CD14-positive monocyte (primary cell): ENCODE measurements around the gene ENTPD2. TPM values are rescaled to one million over a fixed set of nuclear protein-coding genes. Genes with fewer than 3 reads are reported as not detected.

Source experiments
- DNase-seq, 3 donors: peaks; one replicate each; pipeline ENCODE4 v3.0.0-alpha.2; 2011 to 2022
- H2AFZ ChIP-seq: 2 replicates; pipeline ENCODE4 v1.6.0; 2012; ENCODE audit warnings: mild to moderate bottlenecking, low read depth, low read length, inconsistent platforms; ENCODE audit not compliant: insufficient read depth, poor library complexity, severe bottlenecking
- H3K27ac ChIP-seq, 2 donors: 1 replicate in 1 of 2; 2 replicates in 1 of 2; pipeline ENCODE4 v1.5.1; 2012 to 2013; ENCODE audit warnings: low read length in 2 of 2, control low read depth in 1 of 2, inconsistent platforms in 1 of 2, low read depth in 1 of 2, mild to moderate bottlenecking in 1 of 2
- H3K27me3 ChIP-seq, 2 donors: one replicate each; pipeline versions ENCODE4 v1.6.0 to v1.6.1; 2011 to 2013; ENCODE audit warnings: low read length in 2 of 2; ENCODE audit not compliant: control insufficient read depth in 2 of 2, insufficient read depth in 2 of 2
- H3K36me3 ChIP-seq, 2 donors: replicated peaks in 1 of 2; 1 replicate in 1 of 2; 2 replicates in 1 of 2; pipeline versions ENCODE4 v1.5.1 to v1.6.1; 2012 to 2013; ENCODE audit warnings: low read length in 2 of 2, control low read depth in 1 of 2, inconsistent platforms in 1 of 2, mild to moderate bottlenecking in 1 of 2; ENCODE audit not compliant: insufficient read depth in 2 of 2, control insufficient read depth in 1 of 2
- H3K4me1 ChIP-seq, 2 donors: 1 replicate in 1 of 2; 2 replicates in 1 of 2; pipeline versions ENCODE4 v1.5.1 to v1.6.1; 2012 to 2013; ENCODE audit warnings: low read length in 2 of 2, control low read depth in 1 of 2, inconsistent platforms in 1 of 2, mild to moderate bottlenecking in 1 of 2, moderate library complexity in 1 of 2; ENCODE audit not compliant: insufficient read depth in 2 of 2, control insufficient read depth in 1 of 2
- H3K4me2 ChIP-seq: replicated peaks from 2 replicates; pipeline ENCODE3; 2012; ENCODE audit warnings: low read length, moderate library complexity, mild to moderate bottlenecking; ENCODE audit not compliant: poor library complexity, severe bottlenecking; ENCODE audit errors: extremely low read depth
- H3K4me3 ChIP-seq, 3 experiments: fragments of 200-600 bp in 1 of 3; sonication (generic) in 1 of 3; replicated peaks in 1 of 3; 1 replicate in 2 of 3; 2 replicates in 1 of 3; pipeline ENCODE4 v1.5.1; 2011 to 2013; ENCODE audit warnings: low read length in 3 of 3, mild to moderate bottlenecking in 3 of 3, control low read depth in 2 of 3, low read depth in 2 of 3, inconsistent platforms in 1 of 3, moderate library complexity in 1 of 3
- H3K79me2 ChIP-seq: 2 replicates; pipeline ENCODE4 v1.6.0; 2012; ENCODE audit warnings: mild to moderate bottlenecking, control low read depth, inconsistent platforms, low read length, moderate library complexity; ENCODE audit not compliant: insufficient read depth
- H3K9ac ChIP-seq: 2 replicates; pipeline ENCODE4 v1.6.0; 2017; ENCODE audit warnings: low read length, mild to moderate bottlenecking; ENCODE audit not compliant: insufficient read depth, poor library complexity, severe bottlenecking
- H3K9me3 ChIP-seq, 2 donors: replicated peaks in 1 of 2; 1 replicate in 1 of 2; 2 replicates in 1 of 2; pipeline versions ENCODE4 v1.5.1 to v1.6.1; 2012 to 2013; ENCODE audit warnings: low read length in 2 of 2, control low read depth in 1 of 2; ENCODE audit not compliant: control insufficient read depth in 1 of 2, insufficient read depth in 1 of 2
- H4K20me1 ChIP-seq: 2 replicates; pipeline ENCODE4 v1.6.0; 2012; ENCODE audit warnings: mild to moderate bottlenecking, low read length, control low read depth, moderate library complexity; ENCODE audit not compliant: insufficient read depth
- H3K27ac Mint-ChIP-seq, 7 donors: one replicate each; pipeline ENCODE4 v1.8.0; 2020; ENCODE audit warnings: mild to moderate bottlenecking in 7 of 7, mixed read lengths in 7 of 7, moderate library complexity in 6 of 7, inconsistent platforms in 2 of 7
- H3K27me3 Mint-ChIP-seq, 3 donors: one replicate each; pipeline ENCODE4 v1.8.0; 2021 to 2022; ENCODE audit warnings: low read depth in 3 of 3, mild to moderate bottlenecking in 3 of 3, mixed read lengths in 3 of 3, moderate library complexity in 3 of 3, inconsistent platforms in 1 of 3
- H3K36me3 Mint-ChIP-seq, 2 donors: one replicate each; pipeline ENCODE4 v1.8.0; 2020; ENCODE audit warnings: mixed read lengths in 2 of 2, inconsistent platforms in 1 of 2, mild to moderate bottlenecking in 1 of 2
- H3K4me1 Mint-ChIP-seq: one replicate; pipeline ENCODE4 v1.8.0; 2020; ENCODE audit warnings: mild to moderate bottlenecking, mixed read lengths
- H3K4me3 Mint-ChIP-seq, 2 donors: one replicate each; pipeline ENCODE4 v1.8.0; 2020; ENCODE audit warnings: mild to moderate bottlenecking in 2 of 2, mixed read lengths in 2 of 2, moderate library complexity in 1 of 2
- H3K9me3 Mint-ChIP-seq, 7 donors: one replicate each; pipeline ENCODE4 v1.8.0; 2020 to 2022; ENCODE audit warnings: mixed read lengths in 7 of 7, mild to moderate bottlenecking in 6 of 7, moderate library complexity in 6 of 7, inconsistent platforms in 2 of 7
- WGBS: methylation state at CpG from one replicate; pipeline ENCODE4 v1.1.5; 2013; ENCODE audit warnings: missing lambda C conversion rate; ENCODE audit not compliant: insufficient coverage; 5-methylcytosine and 5-hydroxymethylcytosine counted together
- intact Hi-C, 2 donors: fragments of 100-400 bp; cut with micrococcal nuclease; formaldehyde crosslinking; loops; one replicate each; pipeline versions ENCODE4 v1.15.0 to v1.15.1; 2023
- polyA plus RNA-seq, 3 donors: library from polyadenylated mRNA; depleted of rRNA in 1 of 3; unstranded in 2 of 3; stranded (reverse) in 1 of 3; fragments of 300-500 nt in 2 of 3; fragments of >200 nt in 1 of 3; fragmentation: Illumina TruSeq in 2 of 3; gene quantifications; 1 replicate in 2 of 3; 2 replicates in 1 of 3; pipeline ENCODE4 v1.2.3, GENCODE V29; 2012 to 2021
- TF ChIP-seq, protein P1 (sequence below): fragments of 200-600 bp; IDR thresholded peaks from one replicate; pipeline ENCODE4 v1.8.0; 2022; ENCODE audit warnings: antibody characterized with exemption, mild to moderate bottlenecking

The ENTPD2 gene
- polyA plus RNA-seq, 3 donors, result not detected

- peak in 1 of 3 donors; percentile 44 for DNase-seq
- Mint-ChIP-seq H3K9me3 (peaks cover 0 to 9% (median 0%) of the 10 kb centered on the region in 7 donors), H3K4me3 (no peak overlapping the region), H3K27ac (peak overlapping the region in 3 of 7 donors; percentile 9 to 76 (median 75)), H3K27me3 (peaks cover 0 to 1% (median 0%) of the 10 kb centered on the region in 3 donors), H3K36me3 (peaks cover 25 to 53% of the 10 kb centered on the region in 2 donors), H3K4me1 (peaks cover 31% of the 10 kb centered on the region)
- intact Hi-C loops, result no loop called here
- H2AFZ ChIP-seq, result no peak overlapping the region
- WGBS, result 89% methylated on average over 6 of the region's 12 CpGs
- H3K27ac ChIP-seq, result no peak overlapping the region
- H3K4me1 ChIP-seq, result peaks cover 25 to 30% of the 10 kb centered on the region in 2 donors
- peaks cover 4% of the 10 kb centered on the region for H3K79me2 ChIP-seq
- H3K4me2 ChIP-seq, result no peak overlapping the region
- H3K27me3 ChIP-seq, result no peaks in the 10 kb centered on the region
- H3K4me3 ChIP-seq, result no peak overlapping the region
- H3K36me3 ChIP-seq, result peaks cover 36 to 40% of the 10 kb centered on the region in 2 donors
- H3K9me3 ChIP-seq, result no peaks in the 10 kb centered on the region
- H3K9ac ChIP-seq, result no peak overlapping the region
- H4K20me1 ChIP-seq, result peaks cover 15% of the 10 kb centered on the region
- TF ChIP-seq, protein P1, sequence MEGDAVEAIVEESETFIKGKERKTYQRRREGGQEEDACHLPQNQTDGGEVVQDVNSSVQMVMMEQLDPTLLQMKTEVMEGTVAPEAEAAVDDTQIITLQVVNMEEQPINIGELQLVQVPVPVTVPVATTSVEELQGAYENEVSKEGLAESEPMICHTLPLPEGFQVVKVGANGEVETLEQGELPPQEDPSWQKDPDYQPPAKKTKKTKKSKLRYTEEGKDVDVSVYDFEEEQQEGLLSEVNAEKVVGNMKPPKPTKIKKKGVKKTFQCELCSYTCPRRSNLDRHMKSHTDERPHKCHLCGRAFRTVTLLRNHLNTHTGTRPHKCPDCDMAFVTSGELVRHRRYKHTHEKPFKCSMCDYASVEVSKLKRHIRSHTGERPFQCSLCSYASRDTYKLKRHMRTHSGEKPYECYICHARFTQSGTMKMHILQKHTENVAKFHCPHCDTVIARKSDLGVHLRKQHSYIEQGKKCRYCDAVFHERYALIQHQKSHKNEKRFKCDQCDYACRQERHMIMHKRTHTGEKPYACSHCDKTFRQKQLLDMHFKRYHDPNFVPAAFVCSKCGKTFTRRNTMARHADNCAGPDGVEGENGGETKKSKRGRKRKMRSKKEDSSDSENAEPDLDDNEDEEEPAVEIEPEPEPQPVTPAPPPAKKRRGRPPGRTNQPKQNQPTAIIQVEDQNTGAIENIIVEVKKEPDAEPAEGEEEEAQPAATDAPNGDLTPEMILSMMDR, result no peak
Observed at GRCh38 chr9:137083394-137084004, 29.6 kb upstream of the ENTPD2 start.

DNA sequence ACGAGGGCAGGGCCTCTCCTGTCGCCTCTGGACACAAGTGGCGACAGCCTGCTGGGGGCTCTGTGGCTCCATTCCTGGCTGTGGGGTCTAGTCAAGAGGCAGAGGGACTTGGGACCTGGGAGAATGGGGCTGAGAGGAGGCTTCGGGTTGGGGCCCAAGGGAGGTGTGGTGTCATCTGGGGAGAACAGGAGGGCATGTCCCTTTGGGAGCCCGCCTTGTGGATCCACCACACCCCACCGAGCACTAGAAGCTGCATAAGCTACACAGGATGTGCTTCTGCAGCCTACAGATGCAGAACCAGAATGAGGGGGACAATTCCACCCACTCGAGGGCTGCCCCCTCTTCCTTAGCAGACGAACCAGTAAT, 29.0 kb upstream of the ENTPD2 start:
- Histone ChIP-seq H3K4me1 (peaks cover 28 to 34% of the 10 kb centered on the region in 2 donors), H3K4me3 (no peak overlapping the region)
- peaks cover 0 to 1% (median 0%) of the 10 kb centered on the region in 3 donors for H3K27me3 Mint-ChIP-seq

More for the DNA sequence above, 29.0 kb upstream of the ENTPD2 start:
- TF ChIP-seq, protein P1, result no peak
- Histone ChIP-seq H4K20me1 (peaks cover 20% of the 10 kb centered on the region), H3K9ac (no peak overlapping the region), H3K36me3 (peaks cover 36 to 40% of the 10 kb centered on the region in 2 donors), H3K27ac (no peak overlapping the region), H3K4me2 (no peak overlapping the region), H3K79me2 (peaks cover 2% of the 10 kb centered on the region), H2AFZ (no peak overlapping the region), H3K27me3 (no peaks in the 10 kb centered on the region), H3K9me3 (no peaks in the 10 kb centered on the region)
- no peak overlapping the region for H3K4me3 Mint-ChIP-seq
- peaks cover 25 to 53% of the 10 kb centered on the region in 2 donors for H3K36me3 Mint-ChIP-seq
- peaks cover 31% of the 10 kb centered on the region for H3K4me1 Mint-ChIP-seq
- intact Hi-C loops, result no loop called here
- 100% methylated on average over 4 of the region's 8 CpGs for WGBS
- no peak for DNase-seq
- H3K27ac Mint-ChIP-seq, result peak overlapping the region in 1 of 7 donors; percentile 69
- peaks cover 0 to 9% (median 0%) of the 10 kb centered on the region in 7 donors for H3K9me3 Mint-ChIP-seq
